HG02885 (cell line): ENCODE measurements around the gene SPEM2.

Experiments used
- ATAC-seq: cut with Tn5 transposase; IDR thresholded peaks from one replicate; pipeline ENCODE4 v1.9.1; 2021; ENCODE audit warnings: mild to moderate bottlenecking; ENCODE audit not compliant: unreplicated experiment, poor library complexity

SPEM2 gene

DNA sequence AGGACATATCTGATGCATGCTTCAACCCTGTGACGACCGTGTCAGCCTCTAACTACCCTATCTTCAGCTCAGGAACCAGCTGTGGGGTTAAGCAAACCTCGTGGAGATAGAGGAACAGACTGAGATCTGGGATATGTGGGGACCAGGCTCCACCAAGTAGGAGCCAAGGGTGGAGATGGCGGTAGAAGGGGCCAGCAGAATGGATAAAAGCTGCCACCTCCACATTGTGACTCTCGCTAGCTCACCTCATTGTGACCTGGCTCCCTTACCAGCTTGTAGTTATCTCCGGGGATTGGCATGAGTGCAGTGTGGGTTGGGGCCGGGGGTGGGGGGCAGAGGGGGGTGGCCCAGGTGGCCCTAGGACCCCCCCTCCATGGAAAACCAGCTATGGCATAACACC lies at the start of gene SPEM2:
SPEM2 (plus strand) TSS at position 301 of the 400 bp plus-strand sequence; CDS start at position 374, 73 bp downstream.
- ATAC-seq = no peak

DNA sequence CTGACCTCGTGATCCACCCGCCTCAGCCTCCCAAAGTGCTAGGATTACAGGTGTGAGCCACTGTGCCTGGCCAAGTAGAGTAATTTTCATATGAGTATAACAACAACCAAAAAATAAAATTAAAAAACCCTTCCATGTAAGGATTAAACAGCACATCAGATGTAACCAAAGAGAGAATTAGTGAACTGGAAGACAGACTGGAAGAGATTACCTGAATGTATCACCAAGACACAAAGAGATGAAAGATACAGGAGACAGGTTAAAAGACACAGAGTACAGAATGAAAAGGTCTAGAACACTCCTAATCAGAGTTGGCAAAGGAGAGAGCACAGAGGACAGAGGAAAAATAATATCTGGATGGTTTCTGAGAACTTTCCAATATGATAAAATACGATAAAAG lies 46.3 kb upstream of the SPEM2 start:
- ATAC-seq = no peak

DNA sequence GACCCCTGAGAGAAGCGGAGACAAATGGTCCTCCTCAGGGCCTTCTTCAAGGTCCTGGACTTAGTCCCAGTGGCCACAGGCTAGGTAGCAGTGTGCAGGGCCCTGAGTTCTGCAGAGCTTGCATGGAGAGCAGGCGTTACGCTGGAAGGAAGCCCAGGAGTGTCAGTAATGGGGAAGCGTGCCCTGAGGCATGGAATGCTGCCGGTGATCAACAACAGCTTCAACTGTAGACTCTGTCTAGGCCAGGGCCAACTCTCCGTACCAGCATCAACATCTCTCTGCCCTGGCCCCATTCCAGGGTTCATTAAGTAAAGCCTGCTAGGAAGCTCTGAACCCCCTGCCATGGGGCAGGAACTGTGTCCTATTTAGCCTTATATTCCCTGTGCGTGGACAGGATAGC lies 45.1 kb upstream of the SPEM2 start:
- ATAC-seq = no peak

DNA sequence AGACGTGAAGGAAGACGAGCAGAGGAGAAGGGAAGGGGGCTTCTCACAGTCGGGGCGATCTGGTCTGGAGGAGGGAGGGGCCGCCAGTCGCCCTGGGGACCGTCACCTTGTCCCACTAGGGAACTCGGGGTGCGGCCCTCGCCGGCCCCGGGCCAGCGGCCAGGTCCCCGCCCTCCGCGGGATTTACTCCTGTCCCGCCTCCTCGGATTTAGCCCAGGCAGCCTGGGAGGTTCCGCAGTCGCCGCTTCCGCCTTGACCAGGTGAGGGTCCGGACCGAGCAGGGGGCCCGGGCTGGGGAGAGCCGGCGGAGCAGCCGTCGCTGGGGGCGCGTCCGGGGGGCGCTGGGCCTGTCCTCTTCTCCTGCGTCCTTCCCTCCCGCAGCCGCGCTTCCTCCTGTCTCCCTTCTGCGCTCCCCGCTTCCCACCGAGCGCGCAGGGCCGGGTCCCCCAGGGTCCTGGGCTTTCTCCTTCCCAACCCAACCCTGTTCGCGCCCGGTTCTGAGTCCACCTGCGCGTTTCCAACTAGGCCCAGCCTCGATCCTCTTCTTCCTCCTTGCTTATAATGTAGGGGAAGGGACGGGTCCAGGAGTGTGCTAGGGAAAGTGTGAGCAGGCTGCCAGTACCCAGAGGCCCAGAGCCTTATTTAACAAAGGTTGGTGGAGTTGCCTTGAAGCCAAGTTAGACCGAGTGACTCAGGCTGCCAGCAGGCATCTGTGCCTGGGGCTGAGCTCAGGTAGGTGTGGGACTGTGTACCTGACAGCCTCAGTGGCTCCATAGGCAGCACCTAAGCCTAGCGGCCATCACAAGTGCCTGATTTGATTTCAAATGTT lies 44.3 kb upstream of the SPEM2 start, which contains the start of gene TNK1:
TNK1 (plus strand) TSS at position 235 of the 829 bp plus-strand sequence. CDS start 1,838 bp downstream, outside the sequence.
- ATAC-seq = no peak

DNA sequence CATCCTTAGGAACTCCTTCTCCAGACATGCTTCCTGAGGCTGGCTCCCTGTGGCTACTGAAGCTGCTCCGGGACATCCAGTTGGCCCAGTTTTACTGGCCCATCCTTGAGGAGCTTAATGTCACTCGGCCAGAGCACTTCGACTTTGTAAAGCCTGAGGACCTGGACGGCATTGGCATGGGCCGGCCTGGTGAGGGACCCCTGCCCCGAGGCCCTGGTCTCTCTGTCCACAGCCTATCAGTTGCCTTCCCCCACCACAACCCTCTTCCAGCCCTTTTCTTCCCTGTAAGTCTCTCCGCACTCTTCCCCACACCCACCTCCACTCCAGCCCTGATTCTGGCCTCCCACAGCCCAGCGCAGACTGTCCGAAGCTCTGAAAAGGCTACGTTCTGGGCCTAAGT lies 42.5 kb upstream of the SPEM2 start:
- ATAC-seq = no peak

DNA sequence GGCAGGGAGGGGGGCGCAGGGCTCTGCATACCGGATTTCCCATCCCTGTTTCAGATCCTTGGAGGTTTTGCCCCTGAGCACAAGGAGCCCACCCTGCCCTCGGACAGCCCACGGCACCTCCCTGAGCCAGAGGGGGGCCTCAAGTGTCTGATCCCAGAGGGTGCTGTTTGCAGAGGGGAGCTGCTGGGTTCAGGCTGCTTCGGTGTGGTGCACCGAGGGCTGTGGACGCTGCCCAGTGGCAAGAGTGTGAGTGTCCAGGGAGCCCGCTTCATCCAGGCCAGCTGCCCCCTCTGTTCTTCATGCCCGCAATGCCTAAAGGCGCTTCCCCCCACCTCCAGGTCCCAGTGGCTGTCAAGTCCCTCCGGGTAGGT lies 42.1 kb upstream of the SPEM2 start:
- ATAC-seq = no peak

- peak; percentile 64 for ATAC-seq
Observed at GRCh38 chr17:7383742-7384488, 41.5 kb upstream of the SPEM2 start.

DNA sequence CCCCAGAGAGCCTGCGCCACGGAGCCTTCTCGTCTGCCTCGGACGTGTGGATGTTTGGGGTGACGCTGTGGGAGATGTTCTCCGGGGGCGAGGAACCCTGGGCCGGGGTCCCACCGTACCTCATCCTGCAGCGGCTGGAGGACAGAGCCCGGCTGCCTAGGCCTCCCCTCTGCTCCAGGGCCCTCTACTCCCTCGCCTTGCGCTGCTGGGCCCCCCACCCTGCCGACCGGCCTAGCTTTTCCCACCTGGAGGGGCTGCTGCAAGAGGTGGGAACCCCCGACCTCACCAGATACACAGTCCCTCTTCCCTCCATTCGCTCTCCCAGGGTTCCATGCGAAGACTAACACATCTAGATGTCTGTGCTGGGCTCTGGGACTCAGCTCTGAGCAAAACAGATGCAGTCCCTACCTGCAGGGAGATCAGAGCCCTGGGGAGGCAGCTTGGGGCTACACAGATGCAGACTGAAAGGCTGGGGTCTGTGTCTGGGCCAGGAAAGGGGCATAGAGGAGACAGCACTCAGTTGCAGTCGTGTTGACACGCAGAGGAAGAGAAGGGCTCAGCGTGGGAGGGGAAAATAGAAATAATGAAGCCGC lies 40.8 kb upstream of the SPEM2 start:
- ATAC-seq = no peak

DNA sequence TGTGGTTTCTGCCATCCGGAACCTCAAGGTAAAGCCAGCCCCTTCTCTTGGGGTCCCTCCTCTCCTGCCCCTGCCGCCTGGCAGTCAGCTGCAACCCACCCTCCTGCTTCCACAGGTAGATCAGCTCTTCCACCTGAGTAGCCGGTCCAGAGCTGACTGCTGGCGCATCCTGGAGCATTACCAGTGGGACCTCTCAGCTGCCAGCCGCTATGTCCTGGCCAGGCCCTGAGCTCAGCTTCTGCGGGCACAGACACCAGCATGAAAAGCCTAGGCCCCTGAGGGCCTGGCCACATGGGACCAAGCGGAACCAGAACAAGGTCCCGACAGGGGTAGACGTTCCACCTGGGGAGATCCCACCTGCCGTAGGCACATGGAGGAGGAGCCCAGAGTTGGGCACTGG lies 36.6 kb upstream of the SPEM2 start:
- ATAC-seq = no peak

DNA sequence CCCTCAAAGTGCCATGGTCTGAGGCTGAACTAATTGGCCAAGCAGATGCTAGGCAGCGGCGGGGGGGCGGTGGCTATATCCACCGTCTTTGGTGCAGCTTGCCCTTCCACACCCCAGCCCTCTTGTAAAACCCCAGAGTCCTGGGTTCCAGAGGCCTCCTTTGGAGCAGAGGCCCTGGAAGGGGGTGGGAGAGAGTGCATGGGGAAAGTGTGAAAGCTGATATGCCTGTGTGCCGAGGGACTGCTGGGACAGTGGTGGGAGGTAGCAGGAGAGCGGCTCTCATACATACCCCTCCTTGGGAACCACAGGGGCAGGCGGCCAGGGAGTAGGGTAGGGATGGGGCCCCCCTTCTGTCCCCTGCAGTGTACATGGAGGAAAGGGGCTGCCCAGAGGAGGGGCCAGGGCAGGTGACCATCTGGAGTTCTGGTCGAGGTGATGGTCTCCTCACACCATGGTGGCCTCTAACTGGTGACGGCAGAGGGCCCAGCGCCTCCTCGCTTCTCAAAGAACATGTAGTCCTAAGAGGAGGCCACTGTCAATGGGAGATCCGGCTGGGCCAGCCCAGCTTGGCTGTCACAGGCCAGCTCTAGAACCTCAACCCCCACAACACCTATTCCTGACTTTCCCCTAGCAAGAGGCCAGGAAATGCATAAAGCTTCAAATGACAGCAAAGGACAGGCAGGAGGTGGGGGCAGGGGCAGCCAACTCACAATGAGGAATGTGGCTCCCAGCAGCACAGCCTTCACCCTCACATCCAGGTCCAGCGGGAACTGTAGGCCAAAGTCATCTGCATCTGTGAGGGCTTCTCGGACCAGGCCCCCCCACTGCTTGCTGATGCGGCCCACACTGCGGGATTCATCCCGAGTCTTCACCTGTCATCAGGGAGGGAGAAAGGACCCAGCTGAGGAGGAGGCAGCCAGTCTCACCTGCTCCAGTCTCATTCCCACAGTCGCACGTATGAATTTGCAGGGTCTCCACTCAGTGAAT lies 35.2 kb upstream of the SPEM2 start:
- ATAC-seq = no peak

- no peak for ATAC-seq
Observed at GRCh38 chr17:7391307-7391706, 34.1 kb upstream of the SPEM2 start.

DNA sequence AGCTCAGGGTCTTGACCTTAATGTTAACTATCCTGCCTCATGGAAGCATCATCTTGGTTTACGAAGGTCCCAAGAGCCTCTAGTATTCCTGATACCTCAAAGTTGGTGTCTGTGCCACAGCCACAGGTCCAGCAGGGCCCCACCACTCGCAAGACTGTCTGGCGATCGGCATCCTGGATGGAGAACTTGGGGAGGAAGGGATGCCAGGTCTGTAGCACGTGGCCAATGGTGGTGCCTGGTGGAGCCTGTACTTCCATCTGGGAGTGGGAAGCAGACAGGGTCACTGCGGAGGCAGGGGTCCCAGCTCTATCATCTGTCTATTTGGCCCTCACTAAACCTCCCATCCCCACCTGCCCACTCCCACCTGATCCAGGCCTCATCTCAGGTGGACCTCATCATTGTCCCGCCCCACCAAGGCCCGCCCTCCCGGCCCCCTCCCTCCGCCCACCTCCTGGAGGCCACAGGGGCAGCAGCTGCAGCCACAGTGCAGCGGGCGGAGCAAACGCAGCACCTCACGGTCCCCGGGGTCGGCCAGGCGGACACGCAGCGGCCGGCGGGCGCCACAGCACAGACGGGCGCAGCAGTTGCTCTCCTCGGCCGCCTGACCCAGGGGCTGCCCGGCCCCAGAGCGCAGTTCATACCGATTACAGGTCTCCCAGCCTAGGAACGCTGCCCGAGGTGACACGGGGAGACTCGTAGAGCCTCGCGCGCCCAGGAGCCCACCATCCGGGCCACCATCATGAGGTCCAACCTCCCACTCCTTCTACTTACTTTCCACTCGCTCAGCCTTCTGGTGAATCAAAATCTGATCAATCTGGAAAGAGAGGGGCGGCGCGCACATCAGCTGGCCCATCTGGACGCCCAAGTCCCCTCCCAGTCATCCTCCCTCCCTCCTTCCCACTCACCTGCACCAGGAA lies 32.5 kb upstream of the SPEM2 start:
- no peak for ATAC-seq

DNA sequence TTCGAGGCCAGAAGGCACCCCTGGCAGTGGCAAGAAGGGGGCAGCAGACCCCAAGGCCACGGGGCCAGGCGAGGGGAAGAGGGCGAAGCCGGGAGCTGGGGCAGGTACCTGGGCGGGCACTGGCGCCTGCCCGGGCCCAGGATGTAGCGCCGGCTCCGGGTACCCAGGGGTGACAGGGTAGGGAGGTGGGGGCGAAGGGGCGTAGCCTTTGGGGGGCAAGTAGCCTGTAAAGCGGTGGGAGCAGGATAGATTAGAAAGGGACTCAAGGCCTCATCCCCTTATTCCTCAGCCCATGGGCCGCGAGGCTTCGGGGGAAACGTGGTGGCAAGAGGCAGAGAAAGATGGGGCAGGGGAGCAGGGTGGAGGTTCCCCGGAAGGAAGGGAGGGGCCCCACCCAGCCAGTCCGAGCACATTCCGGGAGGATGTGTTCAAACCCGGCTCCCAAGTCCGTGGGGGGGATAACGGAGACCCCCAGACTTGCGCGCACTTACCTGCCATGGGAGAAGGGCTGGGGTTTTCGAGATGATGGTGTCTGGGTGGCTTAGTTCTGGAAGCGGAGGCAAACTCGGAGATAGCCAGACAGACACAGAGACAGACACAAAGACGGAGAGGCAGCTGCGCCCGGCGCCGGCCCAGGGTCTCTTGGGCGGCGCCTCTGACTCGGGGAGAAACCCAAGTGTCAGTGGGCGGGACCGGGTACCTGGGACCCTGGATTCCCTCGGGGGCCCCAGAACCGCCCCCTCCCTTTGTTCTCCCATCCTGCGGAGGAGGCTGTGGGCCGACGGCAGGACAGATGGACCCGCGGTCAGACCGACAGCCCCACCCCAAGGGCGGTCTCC lies 31.6 kb upstream of the SPEM2 start:
- ATAC-seq = peak; percentile 58

GRCh38 chr17:7394452-7395191 lies 30.8 kb upstream of the SPEM2 start, which contains the start of gene PLSCR3:
Gene PLSCR3 (minus strand): TSS chr17:7394525. CDS start chr17:7394110, 415 bp downstream.
- peak; percentile 85 for ATAC-seq

GRCh38 chr17:7396147-7396546 lies 29.3 kb upstream of the SPEM2 start:
- ATAC-seq = no peak

- ATAC-seq = no peak
Observed at GRCh38 chr17:7398612-7399011, 26.8 kb upstream of the SPEM2 start.

DNA sequence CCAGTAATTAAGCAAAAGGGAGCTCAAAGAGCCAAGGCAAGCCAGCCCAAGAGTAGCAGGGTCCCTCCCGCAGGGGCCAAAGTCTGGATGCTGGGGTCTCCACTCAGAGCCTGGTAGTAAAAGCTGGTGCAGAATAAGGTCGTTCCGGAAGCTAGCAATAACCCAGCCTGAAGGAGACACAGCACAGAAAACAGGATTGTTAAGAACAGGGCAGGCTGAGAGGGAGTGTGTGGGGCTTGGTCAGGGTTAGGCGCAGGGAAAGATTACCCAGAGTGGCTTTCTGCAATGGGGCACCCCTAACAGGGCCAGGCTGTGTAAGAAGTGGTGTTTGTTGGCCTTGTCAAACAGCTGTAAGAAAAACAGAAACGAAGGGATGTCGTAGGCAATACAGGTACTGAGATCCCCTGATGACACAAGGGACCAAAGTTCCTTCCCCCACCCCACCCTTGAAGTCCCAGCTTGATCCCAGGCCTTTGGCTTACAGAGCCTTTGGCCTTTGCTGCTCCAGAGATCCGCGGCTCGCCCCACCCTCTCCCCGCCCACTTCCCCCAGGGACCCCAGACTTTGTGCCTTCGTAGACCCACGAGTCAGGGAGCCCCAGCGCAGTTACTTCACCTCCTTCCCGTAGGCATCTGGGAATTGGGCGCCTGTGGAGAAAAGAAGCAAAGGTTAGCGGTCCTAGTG lies 22.2 kb upstream of the SPEM2 start:
- ATAC-seq = no peak
